NCI-H2081 treated with DMSO at 0.1 percent for 48 hours (cell line): ENCODE data around the gene CTXND1.

Experiments used
- DNase-seq: peaks from one replicate; lab custom pipeline; 2025; lab: John Stamatoyannopoulos, UW

CTXND1 gene

GRCh38 chr15:80208758-80209734 lies 43.0 kb downstream of the CTXND1 start:
- DNase-seq, result no peak

GRCh38 chr15:80207887-80208286 lies 44.1 kb downstream of the CTXND1 start:
- no peak for DNase-seq

- no peak for DNase-seq
Observed at GRCh38 chr15:80204231-80204630, 47.8 kb downstream of the CTXND1 start.

- no peak for DNase-seq
Observed at GRCh38 chr15:80203361-80203885, 48.6 kb downstream of the CTXND1 start.

GRCh38 chr15:80202641-80203360 lies 49.2 kb downstream of the CTXND1 start:
- DNase-seq, result no peak

- no peak for DNase-seq
Observed at GRCh38 chr15:80202016-80202315, 50.0 kb downstream of the CTXND1 start.

- no peak for DNase-seq
Observed at GRCh38 chr15:80201256-80202015, 50.6 kb downstream of the CTXND1 start.

- no peak for DNase-seq
Observed at GRCh38 chr15:80199869-80200268, 52.1 kb downstream of the CTXND1 start.

GRCh38 chr15:80199366-80199765 lies 52.6 kb downstream of the CTXND1 start:
- DNase-seq, result no peak

- DNase-seq, result no peak
Observed at GRCh38 chr15:80194914-80195313, 57.1 kb downstream of the CTXND1 start.

GRCh38 chr15:80194186-80194585 lies 57.8 kb downstream of the CTXND1 start:
- no peak for DNase-seq

GRCh38 chr15:80191897-80192595 lies 60.0 kb downstream of the CTXND1 start:
- DNase-seq, result no peak

- DNase-seq, result no peak
Observed at GRCh38 chr15:80191198-80191597, 60.8 kb downstream of the CTXND1 start.

GRCh38 chr15:80188251-80188650 lies 63.8 kb downstream of the CTXND1 start:
- DNase-seq, result no peak

- DNase-seq, result no peak
Observed at GRCh38 chr15:80186597-80186996, 65.4 kb downstream of the CTXND1 start.

- DNase-seq, result no peak
Observed at GRCh38 chr15:80186066-80186465, 65.9 kb downstream of the CTXND1 start.

- DNase-seq, result no peak
Observed at GRCh38 chr15:80185152-80185551, 66.9 kb downstream of the CTXND1 start.

GRCh38 chr15:80184554-80184953 lies 67.5 kb downstream of the CTXND1 start:
- no peak for DNase-seq

GRCh38 chr15:80183886-80184285 lies 68.1 kb downstream of the CTXND1 start:
- no peak for DNase-seq

GRCh38 chr15:80183306-80183705 lies 68.7 kb downstream of the CTXND1 start:
- no peak for DNase-seq

GRCh38 chr15:80182611-80183261 lies 69.3 kb downstream of the CTXND1 start:
- no peak for DNase-seq
